ENCODE results near the gene FAM107A. TPM values are rescaled to one million over a fixed set of nuclear protein-coding genes. Genes with fewer than 3 reads are reported as not detected.

FAM107A gene
- total and polyA plus RNA-seq, 2 experiments from 2014 or later: 1.0 to 1.1 TPM

DNA sequence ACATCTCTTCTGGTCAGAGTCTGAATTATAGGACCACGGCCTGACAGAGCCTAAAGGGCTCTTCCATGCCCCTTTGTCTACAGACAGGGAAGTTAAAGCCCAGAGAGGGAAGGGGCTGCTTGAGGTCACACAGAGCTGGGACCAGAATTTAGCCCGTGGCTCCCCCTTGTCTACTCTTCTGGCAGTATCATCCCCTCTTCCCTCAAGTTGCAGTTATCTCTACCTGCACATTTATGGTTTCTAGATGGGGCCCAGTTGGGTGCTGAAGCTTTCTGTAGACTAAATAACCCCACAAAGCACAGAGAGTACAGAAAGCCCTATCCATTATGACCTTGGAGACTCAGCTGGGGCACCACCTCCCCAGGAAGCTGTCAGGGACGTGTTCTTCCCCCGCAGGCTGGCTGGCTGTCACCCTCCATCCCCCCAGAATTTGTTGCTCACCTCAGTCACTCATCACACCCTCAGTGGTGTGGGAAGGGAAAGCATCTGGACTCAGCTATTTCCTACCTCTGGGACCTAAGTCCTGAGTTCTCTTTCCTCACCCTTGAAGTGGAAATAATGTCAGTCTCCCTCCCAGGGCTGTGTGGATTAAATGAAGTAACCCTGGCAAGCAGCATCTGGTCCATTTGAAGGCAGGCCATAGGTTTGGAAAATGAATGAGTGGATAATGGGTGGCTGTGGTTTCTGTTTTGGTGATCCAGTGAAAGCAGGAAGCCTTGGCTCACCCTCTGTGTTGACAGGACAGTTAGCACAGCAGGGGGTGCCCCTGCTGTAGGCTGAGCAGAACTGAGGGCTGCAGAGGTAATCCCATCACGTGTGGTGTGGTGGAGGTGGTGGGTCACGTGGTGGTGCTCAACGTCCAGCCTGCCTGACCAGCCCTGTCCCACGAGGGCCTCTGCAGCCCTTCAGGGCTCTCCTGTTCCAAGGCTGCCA lies 56.5 kb downstream of the FAM107A start (continued):
- TF ChIP-seq, protein P1, sequence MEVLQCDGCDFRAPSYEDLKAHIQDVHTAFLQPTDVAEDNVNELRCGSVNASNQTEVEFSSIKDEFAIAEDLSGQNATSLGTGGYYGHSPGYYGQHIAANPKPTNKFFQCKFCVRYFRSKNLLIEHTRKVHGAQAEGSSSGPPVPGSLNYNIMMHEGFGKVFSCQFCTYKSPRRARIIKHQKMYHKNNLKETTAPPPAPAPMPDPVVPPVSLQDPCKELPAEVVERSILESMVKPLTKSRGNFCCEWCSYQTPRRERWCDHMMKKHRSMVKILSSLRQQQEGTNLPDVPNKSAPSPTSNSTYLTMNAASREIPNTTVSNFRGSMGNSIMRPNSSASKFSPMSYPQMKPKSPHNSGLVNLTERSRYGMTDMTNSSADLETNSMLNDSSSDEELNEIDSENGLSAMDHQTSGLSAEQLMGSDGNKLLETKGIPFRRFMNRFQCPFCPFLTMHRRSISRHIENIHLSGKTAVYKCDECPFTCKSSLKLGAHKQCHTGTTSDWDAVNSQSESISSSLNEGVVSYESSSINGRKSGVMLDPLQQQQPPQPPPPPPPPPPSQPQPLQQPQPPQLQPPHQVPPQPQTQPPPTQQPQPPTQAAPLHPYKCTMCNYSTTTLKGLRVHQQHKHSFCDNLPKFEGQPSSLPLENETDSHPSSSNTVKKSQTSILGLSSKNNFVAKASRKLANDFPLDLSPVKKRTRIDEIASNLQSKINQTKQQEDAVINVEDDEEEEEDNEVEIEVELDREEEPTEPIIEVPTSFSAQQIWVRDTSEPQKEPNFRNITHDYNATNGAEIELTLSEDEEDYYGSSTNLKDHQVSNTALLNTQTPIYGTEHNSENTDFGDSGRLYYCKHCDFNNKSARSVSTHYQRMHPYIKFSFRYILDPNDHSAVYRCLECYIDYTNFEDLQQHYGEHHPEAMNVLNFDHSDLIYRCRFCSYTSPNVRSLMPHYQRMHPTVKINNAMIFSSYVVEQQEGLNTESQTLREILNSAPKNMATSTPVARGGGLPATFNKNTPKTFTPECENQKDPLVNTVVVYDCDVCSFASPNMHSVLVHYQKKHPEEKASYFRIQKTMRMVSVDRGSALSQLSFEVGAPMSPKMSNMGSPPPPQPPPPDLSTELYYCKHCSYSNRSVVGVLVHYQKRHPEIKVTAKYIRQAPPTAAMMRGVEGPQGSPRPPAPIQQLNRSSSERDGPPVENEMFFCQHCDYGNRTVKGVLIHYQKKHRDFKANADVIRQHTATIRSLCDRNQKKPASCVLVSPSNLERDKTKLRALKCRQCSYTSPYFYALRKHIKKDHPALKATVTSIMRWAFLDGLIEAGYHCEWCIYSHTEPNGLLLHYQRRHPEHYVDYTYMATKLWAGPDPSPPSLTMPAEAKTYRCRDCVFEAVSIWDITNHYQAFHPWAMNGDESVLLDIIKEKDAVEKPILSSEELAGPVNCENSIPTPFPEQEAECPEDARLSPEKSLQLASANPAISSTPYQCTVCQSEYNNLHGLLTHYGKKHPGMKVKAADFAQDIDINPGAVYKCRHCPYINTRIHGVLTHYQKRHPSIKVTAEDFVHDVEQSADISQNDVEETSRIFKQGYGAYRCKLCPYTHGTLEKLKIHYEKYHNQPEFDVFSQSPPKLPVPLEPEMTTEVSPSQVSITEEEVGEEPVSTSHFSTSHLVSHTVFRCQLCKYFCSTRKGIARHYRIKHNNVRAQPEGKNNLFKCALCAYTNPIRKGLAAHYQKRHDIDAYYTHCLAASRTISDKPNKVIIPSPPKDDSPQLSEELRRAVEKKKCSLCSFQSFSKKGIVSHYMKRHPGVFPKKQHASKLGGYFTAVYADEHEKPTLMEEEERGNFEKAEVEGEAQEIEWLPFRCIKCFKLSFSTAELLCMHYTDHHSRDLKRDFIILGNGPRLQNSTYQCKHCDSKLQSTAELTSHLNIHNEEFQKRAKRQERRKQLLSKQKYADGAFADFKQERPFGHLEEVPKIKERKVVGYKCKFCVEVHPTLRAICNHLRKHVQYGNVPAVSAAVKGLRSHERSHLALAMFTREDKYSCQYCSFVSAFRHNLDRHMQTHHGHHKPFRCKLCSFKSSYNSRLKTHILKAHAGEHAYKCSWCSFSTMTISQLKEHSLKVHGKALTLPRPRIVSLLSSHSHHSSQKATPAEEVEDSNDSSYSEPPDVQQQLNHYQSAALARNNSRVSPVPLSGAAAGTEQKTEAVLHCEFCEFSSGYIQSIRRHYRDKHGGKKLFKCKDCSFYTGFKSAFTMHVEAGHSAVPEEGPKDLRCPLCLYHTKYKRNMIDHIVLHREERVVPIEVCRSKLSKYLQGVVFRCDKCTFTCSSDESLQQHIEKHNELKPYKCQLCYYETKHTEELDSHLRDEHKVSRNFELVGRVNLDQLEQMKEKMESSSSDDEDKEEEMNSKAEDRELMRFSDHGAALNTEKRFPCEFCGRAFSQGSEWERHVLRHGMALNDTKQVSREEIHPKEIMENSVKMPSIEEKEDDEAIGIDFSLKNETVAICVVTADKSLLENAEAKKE (CRISPR knock-in tag; IDR thresholded peaks at IDR 0.05): no peak
- TF ChIP-seq JUNB (IDR thresholded peaks at IDR 0.05; ENCODE audit: unreplicated experiment): no peak
- TF ChIP-seq, protein P2, sequence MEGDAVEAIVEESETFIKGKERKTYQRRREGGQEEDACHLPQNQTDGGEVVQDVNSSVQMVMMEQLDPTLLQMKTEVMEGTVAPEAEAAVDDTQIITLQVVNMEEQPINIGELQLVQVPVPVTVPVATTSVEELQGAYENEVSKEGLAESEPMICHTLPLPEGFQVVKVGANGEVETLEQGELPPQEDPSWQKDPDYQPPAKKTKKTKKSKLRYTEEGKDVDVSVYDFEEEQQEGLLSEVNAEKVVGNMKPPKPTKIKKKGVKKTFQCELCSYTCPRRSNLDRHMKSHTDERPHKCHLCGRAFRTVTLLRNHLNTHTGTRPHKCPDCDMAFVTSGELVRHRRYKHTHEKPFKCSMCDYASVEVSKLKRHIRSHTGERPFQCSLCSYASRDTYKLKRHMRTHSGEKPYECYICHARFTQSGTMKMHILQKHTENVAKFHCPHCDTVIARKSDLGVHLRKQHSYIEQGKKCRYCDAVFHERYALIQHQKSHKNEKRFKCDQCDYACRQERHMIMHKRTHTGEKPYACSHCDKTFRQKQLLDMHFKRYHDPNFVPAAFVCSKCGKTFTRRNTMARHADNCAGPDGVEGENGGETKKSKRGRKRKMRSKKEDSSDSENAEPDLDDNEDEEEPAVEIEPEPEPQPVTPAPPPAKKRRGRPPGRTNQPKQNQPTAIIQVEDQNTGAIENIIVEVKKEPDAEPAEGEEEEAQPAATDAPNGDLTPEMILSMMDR (conservative IDR thresholded peaks at IDR 0.05; ENCODE audit: low read depth in 2 of 2): no peak
- TF ChIP-seq STAT1 (IDR thresholded peaks at IDR 0.05; ENCODE audit: unreplicated experiment): no peak
- no peak for TF ChIP-seq ETS1 (IDR thresholded peaks at IDR 0.05)
